ENCODE data around the gene HDLBP.

The HDLBP gene

DNA sequence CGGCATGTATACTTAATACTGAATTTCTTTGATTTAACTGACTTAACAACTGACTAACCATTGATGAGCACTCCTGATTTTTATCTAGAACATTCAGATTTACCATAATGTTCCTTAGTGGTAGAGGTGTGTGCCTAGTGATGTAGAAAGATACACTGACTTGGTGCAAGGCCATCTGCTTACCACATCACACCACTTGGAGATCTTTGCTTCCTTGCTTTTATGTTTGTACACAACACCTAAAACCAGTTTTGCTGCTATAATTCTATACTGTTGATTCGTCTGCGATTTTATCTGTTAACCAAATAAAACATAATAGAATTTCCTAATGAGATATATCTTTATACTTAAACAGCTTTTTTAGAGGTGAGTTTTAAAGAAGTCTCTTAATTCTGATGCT lies 36.8 kb upstream of the HDLBP start:
- TF ChIP-seq ZFP30 (CRISPR knock-in tag; IDR thresholded peaks at IDR 0.05) (no peak), TCF4 (CRISPR knock-in tag; IDR thresholded peaks at IDR 0.05; ENCODE audit: borderline replicate concordance) (no peak), SNAI2 (CRISPR knock-in tag; IDR thresholded peaks at IDR 0.05) (no peak), ESRRG (CRISPR knock-in tag; IDR thresholded peaks at IDR 0.05) (no peak), TOX (CRISPR knock-in tag; IDR thresholded peaks at IDR 0.05; ENCODE audit: borderline replicate concordance) (no peak), CSDC2 (CRISPR knock-in tag; IDR thresholded peaks at IDR 0.05) (no peak), PPARA (CRISPR knock-in tag; IDR thresholded peaks at IDR 0.05; ENCODE audit: borderline replicate concordance) (no peak), ZNF8 (CRISPR knock-in tag; IDR thresholded peaks at IDR 0.05) (no peak), ISL1 (CRISPR knock-in tag; IDR thresholded peaks at IDR 0.05) (no peak), ARNTL (CRISPR knock-in tag; IDR thresholded peaks at IDR 0.05; ENCODE audit: borderline replicate concordance, low read depth) (no peak), OSR1 (CRISPR knock-in tag; IDR thresholded peaks at IDR 0.05) (no peak)
- TF ChIP-seq, protein P1, sequence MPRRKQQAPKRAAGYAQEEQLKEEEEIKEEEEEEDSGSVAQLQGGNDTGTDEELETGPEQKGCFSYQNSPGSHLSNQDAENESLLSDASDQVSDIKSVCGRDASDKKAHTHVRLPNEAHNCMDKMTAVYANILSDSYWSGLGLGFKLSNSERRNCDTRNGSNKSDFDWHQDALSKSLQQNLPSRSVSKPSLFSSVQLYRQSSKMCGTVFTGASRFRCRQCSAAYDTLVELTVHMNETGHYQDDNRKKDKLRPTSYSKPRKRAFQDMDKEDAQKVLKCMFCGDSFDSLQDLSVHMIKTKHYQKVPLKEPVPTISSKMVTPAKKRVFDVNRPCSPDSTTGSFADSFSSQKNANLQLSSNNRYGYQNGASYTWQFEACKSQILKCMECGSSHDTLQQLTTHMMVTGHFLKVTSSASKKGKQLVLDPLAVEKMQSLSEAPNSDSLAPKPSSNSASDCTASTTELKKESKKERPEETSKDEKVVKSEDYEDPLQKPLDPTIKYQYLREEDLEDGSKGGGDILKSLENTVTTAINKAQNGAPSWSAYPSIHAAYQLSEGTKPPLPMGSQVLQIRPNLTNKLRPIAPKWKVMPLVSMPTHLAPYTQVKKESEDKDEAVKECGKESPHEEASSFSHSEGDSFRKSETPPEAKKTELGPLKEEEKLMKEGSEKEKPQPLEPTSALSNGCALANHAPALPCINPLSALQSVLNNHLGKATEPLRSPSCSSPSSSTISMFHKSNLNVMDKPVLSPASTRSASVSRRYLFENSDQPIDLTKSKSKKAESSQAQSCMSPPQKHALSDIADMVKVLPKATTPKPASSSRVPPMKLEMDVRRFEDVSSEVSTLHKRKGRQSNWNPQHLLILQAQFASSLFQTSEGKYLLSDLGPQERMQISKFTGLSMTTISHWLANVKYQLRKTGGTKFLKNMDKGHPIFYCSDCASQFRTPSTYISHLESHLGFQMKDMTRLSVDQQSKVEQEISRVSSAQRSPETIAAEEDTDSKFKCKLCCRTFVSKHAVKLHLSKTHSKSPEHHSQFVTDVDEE (CRISPR knock-in tag; IDR thresholded peaks at IDR 0.05) = no peak
- TF ChIP-seq, protein P2, sequence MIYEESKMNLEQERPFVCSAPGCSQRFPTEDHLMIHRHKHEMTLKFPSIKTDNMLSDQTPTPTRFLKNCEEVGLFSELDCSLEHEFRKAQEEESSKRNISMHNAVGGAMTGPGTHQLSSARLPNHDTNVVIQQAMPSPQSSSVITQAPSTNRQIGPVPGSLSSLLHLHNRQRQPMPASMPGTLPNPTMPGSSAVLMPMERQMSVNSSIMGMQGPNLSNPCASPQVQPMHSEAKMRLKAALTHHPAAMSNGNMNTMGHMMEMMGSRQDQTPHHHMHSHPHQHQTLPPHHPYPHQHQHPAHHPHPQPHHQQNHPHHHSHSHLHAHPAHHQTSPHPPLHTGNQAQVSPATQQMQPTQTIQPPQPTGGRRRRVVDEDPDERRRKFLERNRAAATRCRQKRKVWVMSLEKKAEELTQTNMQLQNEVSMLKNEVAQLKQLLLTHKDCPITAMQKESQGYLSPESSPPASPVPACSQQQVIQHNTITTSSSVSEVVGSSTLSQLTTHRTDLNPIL (CRISPR knock-in tag; IDR thresholded peaks at IDR 0.05; ENCODE audit: low read depth) = no peak
- TF ChIP-seq, protein P3, sequence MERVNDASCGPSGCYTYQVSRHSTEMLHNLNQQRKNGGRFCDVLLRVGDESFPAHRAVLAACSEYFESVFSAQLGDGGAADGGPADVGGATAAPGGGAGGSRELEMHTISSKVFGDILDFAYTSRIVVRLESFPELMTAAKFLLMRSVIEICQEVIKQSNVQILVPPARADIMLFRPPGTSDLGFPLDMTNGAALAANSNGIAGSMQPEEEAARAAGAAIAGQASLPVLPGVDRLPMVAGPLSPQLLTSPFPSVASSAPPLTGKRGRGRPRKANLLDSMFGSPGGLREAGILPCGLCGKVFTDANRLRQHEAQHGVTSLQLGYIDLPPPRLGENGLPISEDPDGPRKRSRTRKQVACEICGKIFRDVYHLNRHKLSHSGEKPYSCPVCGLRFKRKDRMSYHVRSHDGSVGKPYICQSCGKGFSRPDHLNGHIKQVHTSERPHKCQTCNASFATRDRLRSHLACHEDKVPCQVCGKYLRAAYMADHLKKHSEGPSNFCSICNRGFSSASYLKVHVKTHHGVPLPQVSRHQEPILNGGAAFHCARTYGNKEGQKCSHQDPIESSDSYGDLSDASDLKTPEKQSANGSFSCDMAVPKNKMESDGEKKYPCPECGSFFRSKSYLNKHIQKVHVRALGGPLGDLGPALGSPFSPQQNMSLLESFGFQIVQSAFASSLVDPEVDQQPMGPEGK (CRISPR knock-in tag; IDR thresholded peaks at IDR 0.05; ENCODE audit: borderline replicate concordance) = no peak
- ATAC-seq = no peak

DNA sequence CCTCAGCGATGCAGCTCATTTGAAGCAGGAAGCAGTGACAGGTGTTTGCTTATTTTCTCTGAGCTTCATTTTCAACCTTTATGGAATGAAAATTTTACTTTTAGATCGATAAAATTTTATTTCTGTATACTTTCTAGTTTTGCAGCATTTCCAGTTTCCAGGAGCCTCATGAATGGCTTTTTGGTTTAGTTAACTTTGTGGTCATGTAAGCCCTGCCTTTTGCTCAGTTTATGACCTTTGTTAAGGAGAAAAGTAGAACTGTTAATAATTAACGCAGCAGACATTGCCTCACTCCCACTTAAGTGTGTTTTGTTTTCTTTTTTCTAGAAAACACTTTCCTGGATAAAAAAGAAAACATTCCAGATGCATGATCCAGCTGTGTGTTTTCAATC lies 36.2 kb upstream of the HDLBP start:
- ATAC-seq = no peak
- TF ChIP-seq ZNF8 (CRISPR knock-in tag; IDR thresholded peaks at IDR 0.05) (no peak), CSDC2 (CRISPR knock-in tag; IDR thresholded peaks at IDR 0.05) (no peak), RARB (CRISPR knock-in tag; IDR thresholded peaks at IDR 0.05) (no peak), ZNF70 (CRISPR knock-in tag; IDR thresholded peaks at IDR 0.05) (no peak), PPARA (CRISPR knock-in tag; IDR thresholded peaks at IDR 0.05; ENCODE audit: borderline replicate concordance) (no peak), ARNTL (CRISPR knock-in tag; IDR thresholded peaks at IDR 0.05; ENCODE audit: borderline replicate concordance, low read depth) (no peak), TCF4 (CRISPR knock-in tag; IDR thresholded peaks at IDR 0.05; ENCODE audit: borderline replicate concordance) (no peak), ZNF565 (CRISPR knock-in tag; conservative IDR thresholded peaks at IDR 0.05; ENCODE audit: low read depth) (no peak), TOX (CRISPR knock-in tag; IDR thresholded peaks at IDR 0.05; ENCODE audit: borderline replicate concordance) (no peak), GLIS3 (CRISPR knock-in tag; IDR thresholded peaks at IDR 0.05) (no peak), BACH2 (CRISPR knock-in tag; IDR thresholded peaks at IDR 0.05; ENCODE audit: borderline replicate concordance) (no peak), ZFP30 (CRISPR knock-in tag; IDR thresholded peaks at IDR 0.05) (no peak), ZC3H10 (CRISPR knock-in tag; IDR thresholded peaks at IDR 0.05) (no peak), ZFP3 (CRISPR knock-in tag; IDR thresholded peaks at IDR 0.05) (no peak), ISL1 (CRISPR knock-in tag; IDR thresholded peaks at IDR 0.05) (no peak)
- TF ChIP-seq, protein P2 (CRISPR knock-in tag; IDR thresholded peaks at IDR 0.05; ENCODE audit: low read depth) = no peak
- TF ChIP-seq, protein P3 (CRISPR knock-in tag; IDR thresholded peaks at IDR 0.05; ENCODE audit: borderline replicate concordance) = no peak
- TF ChIP-seq, protein P1 (CRISPR knock-in tag; IDR thresholded peaks at IDR 0.05) = no peak
- TF ChIP-seq, protein P4, sequence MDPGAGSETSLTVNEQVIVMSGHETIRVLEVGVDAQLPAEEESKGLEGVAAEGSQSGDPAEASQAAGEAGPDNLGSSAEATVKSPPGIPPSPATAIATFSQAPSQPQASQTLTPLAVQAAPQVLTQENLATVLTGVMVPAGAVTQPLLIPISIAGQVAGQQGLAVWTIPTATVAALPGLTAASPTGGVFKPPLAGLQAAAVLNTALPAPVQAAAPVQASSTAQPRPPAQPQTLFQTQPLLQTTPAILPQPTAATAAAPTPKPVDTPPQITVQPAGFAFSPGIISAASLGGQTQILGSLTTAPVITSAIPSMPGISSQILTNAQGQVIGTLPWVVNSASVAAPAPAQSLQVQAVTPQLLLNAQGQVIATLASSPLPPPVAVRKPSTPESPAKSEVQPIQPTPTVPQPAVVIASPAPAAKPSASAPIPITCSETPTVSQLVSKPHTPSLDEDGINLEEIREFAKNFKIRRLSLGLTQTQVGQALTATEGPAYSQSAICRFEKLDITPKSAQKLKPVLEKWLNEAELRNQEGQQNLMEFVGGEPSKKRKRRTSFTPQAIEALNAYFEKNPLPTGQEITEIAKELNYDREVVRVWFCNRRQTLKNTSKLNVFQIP (CRISPR knock-in tag; IDR thresholded peaks at IDR 0.05; ENCODE audit: borderline replicate concordance, low read depth) = no peak
- TF ChIP-seq, protein P5, sequence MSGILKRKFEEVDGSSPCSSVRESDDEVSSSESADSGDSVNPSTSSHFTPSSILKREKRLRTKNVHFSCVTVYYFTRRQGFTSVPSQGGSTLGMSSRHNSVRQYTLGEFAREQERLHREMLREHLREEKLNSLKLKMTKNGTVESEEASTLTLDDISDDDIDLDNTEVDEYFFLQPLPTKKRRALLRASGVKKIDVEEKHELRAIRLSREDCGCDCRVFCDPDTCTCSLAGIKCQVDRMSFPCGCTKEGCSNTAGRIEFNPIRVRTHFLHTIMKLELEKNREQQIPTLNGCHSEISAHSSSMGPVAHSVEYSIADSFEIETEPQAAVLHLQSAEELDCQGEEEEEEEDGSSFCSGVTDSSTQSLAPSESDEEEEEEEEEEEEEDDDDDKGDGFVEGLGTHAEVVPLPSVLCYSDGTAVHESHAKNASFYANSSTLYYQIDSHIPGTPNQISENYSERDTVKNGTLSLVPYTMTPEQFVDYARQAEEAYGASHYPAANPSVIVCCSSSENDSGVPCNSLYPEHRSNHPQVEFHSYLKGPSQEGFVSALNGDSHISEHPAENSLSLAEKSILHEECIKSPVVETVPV (CRISPR knock-in tag; IDR thresholded peaks at IDR 0.05) = no peak
